WTC11 (cell line): Measurements from ENCODE around the gene SALL4.

Source experiments
- ATF3 ChIP-seq: sonication (generic); formaldehyde crosslinking; conservative IDR thresholded peaks from 2 replicates; pipeline ENCODE4 v1.8.1; 2022; ENCODE audit warnings: mild to moderate bottlenecking, missing genetic modification reagents
- CREB1 ChIP-seq: sonication (generic); formaldehyde crosslinking; IDR thresholded peaks from 2 replicates; pipeline ENCODE4 v1.8.0; 2023; ENCODE audit warnings: mild to moderate bottlenecking, missing genetic modification reagents
- CTCF ChIP-seq: fragments of 200-600 bp; IDR thresholded peaks from 2 replicates; pipeline ENCODE4 v1.8.0; 2022; ENCODE audit warnings: antibody characterized with exemption
- ESRRA ChIP-seq: sonication (generic); formaldehyde crosslinking; IDR thresholded peaks from 2 replicates; pipeline ENCODE4 v1.8.1; 2022; ENCODE audit warnings: mild to moderate bottlenecking, missing genetic modification reagents, borderline replicate concordance
- IRF2 ChIP-seq: sonication (generic); formaldehyde crosslinking; IDR thresholded peaks from 2 replicates; pipeline ENCODE4 v1.8.0; 2022; ENCODE audit warnings: low read depth, missing genetic modification reagents, borderline replicate concordance
- MLX ChIP-seq: sonication (generic); formaldehyde crosslinking; IDR thresholded peaks from 2 replicates; pipeline ENCODE4 v1.8.1; 2023; ENCODE audit warnings: mild to moderate bottlenecking, missing genetic modification reagents, moderate library complexity
- NFYB ChIP-seq: sonication (generic); formaldehyde crosslinking; conservative IDR thresholded peaks from 2 replicates; pipeline ENCODE4 v1.8.0; 2022; ENCODE audit warnings: low read depth, missing genetic modification reagents
- NR3C1 ChIP-seq: sonication (generic); formaldehyde crosslinking; conservative IDR thresholded peaks from 2 replicates; pipeline ENCODE4 v1.8.1; 2023; ENCODE audit warnings: low read depth, mild to moderate bottlenecking, missing genetic modification reagents
- SP1 ChIP-seq: sonication (generic); formaldehyde crosslinking; conservative IDR thresholded peaks from 2 replicates; pipeline ENCODE4 v1.8.1; 2022; ENCODE audit warnings: missing genetic modification reagents
- ZNF425 ChIP-seq: fragments of 250-450 bp; sonication (Bioruptor Pico); conservative IDR thresholded peaks from 2 replicates; pipeline ENCODE4 v1.9.0; 2021; ENCODE audit warnings: mild to moderate bottlenecking

- TF ChIP-seq CTCF = no peak
- no peak for TF ChIP-seq SP1 (CRISPR knock-in tag)
- TF ChIP-seq ATF3 (CRISPR knock-in tag) = no peak
- TF ChIP-seq IRF2 (CRISPR knock-in tag) = no peak
- TF ChIP-seq ZNF425 (CRISPR knock-in tag) = no peak
- no peak for TF ChIP-seq NFYB (CRISPR knock-in tag)
- TF ChIP-seq NR3C1 (CRISPR knock-in tag) = no peak
- no peak for TF ChIP-seq CREB1 (CRISPR knock-in tag)
- no peak for TF ChIP-seq ESRRA (CRISPR knock-in tag)
- TF ChIP-seq MLX (CRISPR knock-in tag) = no peak
These were observed 4.8 kb downstream of the SALL4 start for GRCh38 chr20:51797357-51798025.
